GM11168 (cell line): ENCODE results near the gene STH.

Source experiments
- in situ Hi-C: fragments of 300-500 bp; cut with MboI; formaldehyde crosslinking; loops from one replicate; pipeline ENCODE4 v1.12.0; 2022; ENCODE audit warnings: low sequenced_read_pairs; ENCODE audit not compliant: unreplicated experiment

Gene STH

GRCh38 chr17:45982791-45983613 lies 16.0 kb upstream of the STH start:
- in situ Hi-C loops = no loop called here

GRCh38 chr17:45983614-45984310 lies 15.3 kb upstream of the STH start:
- in situ Hi-C loops = no loop called here

- in situ Hi-C loops = no loop called here
These were observed 14.7 kb upstream of the STH start for GRCh38 chr17:45984368-45984767.

- in situ Hi-C loops = no loop called here
These were observed 13.6 kb upstream of the STH start for GRCh38 chr17:45985447-45985846.

- in situ Hi-C loops = no loop called here
These were observed 13.0 kb upstream of the STH start for GRCh38 chr17:45986056-45986455.

- in situ Hi-C loops = no loop called here
These were observed 11.3 kb upstream of the STH start for GRCh38 chr17:45987706-45988105.

- in situ Hi-C loops = no loop called here
These were observed 9.3 kb upstream of the STH start for GRCh38 chr17:45989759-45990158.

GRCh38 chr17:45990886-45991285 lies 8.2 kb upstream of the STH start:
- in situ Hi-C loops = no loop called here

- in situ Hi-C loops = no loop called here
These were observed 7.7 kb upstream of the STH start for GRCh38 chr17:45991341-45991740.

GRCh38 chr17:45992175-45992574 lies 6.9 kb upstream of the STH start:
- in situ Hi-C loops = no loop called here

- in situ Hi-C loops = no loop called here
These were observed 6.1 kb upstream of the STH start for GRCh38 chr17:45992904-45993303.

- in situ Hi-C loops = no loop called here
These were observed 5.0 kb upstream of the STH start for GRCh38 chr17:45993962-45994627.

GRCh38 chr17:45994987-45995386 lies 4.1 kb upstream of the STH start:
- in situ Hi-C loops = no loop called here

GRCh38 chr17:45995627-45996270 lies 3.3 kb upstream of the STH start:
- in situ Hi-C loops = no loop called here

- in situ Hi-C loops = no loop called here
These were observed 2.6 kb upstream of the STH start for GRCh38 chr17:45996282-45996937.

GRCh38 chr17:45997166-45997565 lies 1.9 kb upstream of the STH start:
- in situ Hi-C loops = no loop called here

- in situ Hi-C loops = no loop called here
These were observed 1.4 kb upstream of the STH start for GRCh38 chr17:45997624-45998023.

- in situ Hi-C loops = loop anchor here (10.0 kb wide), 1 partner anchor 215 kb away; no protein-coding TSS in a partner anchor
These were observed 845 bp downstream of the STH start for GRCh38 chr17:45999900-46000290.

GRCh38 chr17:46000292-46000691 lies 1.2 kb downstream of the STH start:
- in situ Hi-C loops = loop anchor here (10.0 kb wide), 1 partner anchor 215 kb away; no protein-coding TSS in a partner anchor

- in situ Hi-C loops = loop anchor here (10.0 kb wide), 1 partner anchor 214 kb away; no protein-coding TSS in a partner anchor
These were observed 1.7 kb downstream of the STH start for GRCh38 chr17:46000757-46001156.
